ENCODE results near the gene IL20RB. TPM values are rescaled to one million over a fixed set of nuclear protein-coding genes. Genes with fewer than 3 reads are reported as not detected.

The IL20RB gene
- total and polyA plus RNA-seq, 9 donors, result 0.35 to 1.7 (median 0.60) TPM

DNA sequence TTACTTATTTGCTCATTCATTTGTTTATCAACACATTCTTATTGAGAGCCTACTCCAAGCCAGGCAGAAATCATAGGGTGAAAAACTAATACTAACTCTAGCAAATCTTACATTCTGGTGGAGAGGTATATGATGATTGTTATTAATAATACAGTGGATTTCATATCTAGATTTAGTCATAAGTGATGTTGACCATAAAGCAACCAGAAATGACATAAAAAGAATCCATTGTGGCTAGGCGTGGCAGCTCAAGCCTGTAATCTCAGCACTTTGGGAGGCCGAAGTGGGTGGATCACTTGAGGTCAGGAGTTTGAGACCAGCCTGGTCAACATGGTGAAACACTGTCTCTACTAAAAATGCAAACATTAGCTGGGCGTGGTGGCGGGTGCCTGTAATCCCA is 26.2 kb upstream of the IL20RB start:
- no peak for DNase-seq
- H3K27me3 ChIP-seq, result no peaks in the 10 kb centered on the region
- H3K27ac ChIP-seq, result no peak overlapping the region
- H3K4me3 ChIP-seq, result no peak overlapping the region
- no peaks in the 10 kb centered on the region for H3K9me3 ChIP-seq
- H3K4me1 ChIP-seq (ENCODE audit: insufficient read depth), result no peaks in the 10 kb centered on the region
- no peaks in the 10 kb centered on the region for H3K36me3 ChIP-seq
- intact Hi-C loops (cut with DNase I), result no loop called here
- TF ChIP-seq, protein P1, sequence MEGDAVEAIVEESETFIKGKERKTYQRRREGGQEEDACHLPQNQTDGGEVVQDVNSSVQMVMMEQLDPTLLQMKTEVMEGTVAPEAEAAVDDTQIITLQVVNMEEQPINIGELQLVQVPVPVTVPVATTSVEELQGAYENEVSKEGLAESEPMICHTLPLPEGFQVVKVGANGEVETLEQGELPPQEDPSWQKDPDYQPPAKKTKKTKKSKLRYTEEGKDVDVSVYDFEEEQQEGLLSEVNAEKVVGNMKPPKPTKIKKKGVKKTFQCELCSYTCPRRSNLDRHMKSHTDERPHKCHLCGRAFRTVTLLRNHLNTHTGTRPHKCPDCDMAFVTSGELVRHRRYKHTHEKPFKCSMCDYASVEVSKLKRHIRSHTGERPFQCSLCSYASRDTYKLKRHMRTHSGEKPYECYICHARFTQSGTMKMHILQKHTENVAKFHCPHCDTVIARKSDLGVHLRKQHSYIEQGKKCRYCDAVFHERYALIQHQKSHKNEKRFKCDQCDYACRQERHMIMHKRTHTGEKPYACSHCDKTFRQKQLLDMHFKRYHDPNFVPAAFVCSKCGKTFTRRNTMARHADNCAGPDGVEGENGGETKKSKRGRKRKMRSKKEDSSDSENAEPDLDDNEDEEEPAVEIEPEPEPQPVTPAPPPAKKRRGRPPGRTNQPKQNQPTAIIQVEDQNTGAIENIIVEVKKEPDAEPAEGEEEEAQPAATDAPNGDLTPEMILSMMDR (IDR thresholded peaks at IDR 0.05), result no peak
- TF ChIP-seq POLR2A (IDR thresholded peaks at IDR 0.05) (no peak), EP300 (IDR thresholded peaks at IDR 0.05) (no peak)
- WGBS, 3 donors, result 96 to 97% (median 96%) methylated on average over 4 of the region's 4 CpGs

DNA sequence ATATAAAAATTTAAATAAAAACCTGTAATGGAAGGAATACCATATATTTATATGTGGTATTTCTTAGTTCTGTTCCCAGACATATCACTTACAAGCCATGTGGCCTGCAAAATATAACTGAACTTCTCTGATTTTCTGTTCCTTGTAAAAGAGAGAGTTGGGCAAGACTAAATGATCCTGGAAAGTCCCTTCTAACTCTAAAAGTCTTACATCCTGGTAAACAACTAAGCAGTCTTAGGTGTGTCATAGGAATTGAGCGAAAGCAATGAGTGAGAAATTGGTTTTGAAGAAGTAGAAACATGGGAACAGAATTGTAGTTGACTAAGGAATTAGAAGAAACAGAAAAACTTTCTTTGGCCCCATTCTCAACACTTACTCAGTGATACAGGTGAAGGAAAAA is 25.3 kb upstream of the IL20RB start:
- no peak for DNase-seq
- H3K9me3 ChIP-seq, result no peaks in the 10 kb centered on the region
- no peak overlapping the region for H3K27ac ChIP-seq
- no peak overlapping the region for H3K4me3 ChIP-seq
- WGBS, 3 donors, result 86 to 93% (median 88%) methylated on average over 1 of the region's 1 CpG
- no peaks in the 10 kb centered on the region for H3K36me3 ChIP-seq
- TF ChIP-seq EP300 (IDR thresholded peaks at IDR 0.05) (no peak), POLR2A (IDR thresholded peaks at IDR 0.05) (no peak)
- TF ChIP-seq, protein P1 (IDR thresholded peaks at IDR 0.05), result no peak
- no peaks in the 10 kb centered on the region for H3K4me1 ChIP-seq (ENCODE audit: insufficient read depth)
- H3K27me3 ChIP-seq, result no peaks in the 10 kb centered on the region
- intact Hi-C loops (cut with DNase I), result no loop called here

DNA sequence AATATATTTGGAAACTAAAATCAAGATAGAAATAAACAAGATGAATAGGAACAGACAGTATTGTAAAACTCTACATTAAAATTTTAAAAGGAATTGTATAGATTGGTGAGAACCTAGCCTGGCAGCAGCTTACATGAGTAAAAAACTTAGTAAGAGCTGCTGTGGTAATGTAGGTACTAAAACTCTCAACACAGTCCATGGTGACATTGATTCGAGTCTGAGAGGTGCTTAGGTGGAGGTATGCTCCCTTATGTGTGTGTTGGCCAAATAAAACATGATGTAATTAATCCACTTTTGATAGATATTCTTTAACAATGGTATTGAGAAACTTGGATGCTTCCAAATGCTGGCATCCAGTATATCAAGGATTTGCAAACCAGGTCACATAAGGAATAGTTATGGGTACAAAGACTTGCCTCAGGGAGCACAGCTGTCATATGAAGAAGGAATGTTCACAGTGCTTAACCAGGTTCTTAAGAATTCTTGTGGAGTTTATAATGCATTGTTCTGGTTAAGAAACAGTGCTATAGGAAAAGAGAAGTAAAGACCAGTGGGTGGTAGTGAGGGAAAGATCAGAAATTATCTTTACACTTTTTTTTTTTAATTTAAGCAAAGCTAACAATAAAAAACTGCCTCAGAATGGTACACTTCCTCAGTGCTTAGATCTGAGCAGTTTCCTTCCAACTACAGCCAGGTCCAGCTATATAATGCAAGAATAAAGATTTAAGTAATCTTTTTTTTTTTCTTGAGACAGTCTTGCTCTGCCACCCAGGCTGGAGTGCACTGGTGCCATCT is 24.6 kb upstream of the IL20RB start:
- Histone ChIP-seq H3K27me3 (no peaks in the 10 kb centered on the region), H3K4me3 (no peak overlapping the region), H3K27ac (no peak overlapping the region), H3K9me3 (no peaks in the 10 kb centered on the region), H3K4me1 (ENCODE audit: insufficient read depth) (no peaks in the 10 kb centered on the region), H3K36me3 (no peaks in the 10 kb centered on the region)
- intact Hi-C loops (cut with DNase I), result no loop called here
- 80 to 95% (median 82%) methylated on average over 1 of the region's 1 CpG for WGBS, 3 donors
- DNase-seq, result no peak
- TF ChIP-seq POLR2A (IDR thresholded peaks at IDR 0.05) (no peak), EP300 (IDR thresholded peaks at IDR 0.05) (no peak)
- TF ChIP-seq, protein P1 (IDR thresholded peaks at IDR 0.05), result no peak

DNA sequence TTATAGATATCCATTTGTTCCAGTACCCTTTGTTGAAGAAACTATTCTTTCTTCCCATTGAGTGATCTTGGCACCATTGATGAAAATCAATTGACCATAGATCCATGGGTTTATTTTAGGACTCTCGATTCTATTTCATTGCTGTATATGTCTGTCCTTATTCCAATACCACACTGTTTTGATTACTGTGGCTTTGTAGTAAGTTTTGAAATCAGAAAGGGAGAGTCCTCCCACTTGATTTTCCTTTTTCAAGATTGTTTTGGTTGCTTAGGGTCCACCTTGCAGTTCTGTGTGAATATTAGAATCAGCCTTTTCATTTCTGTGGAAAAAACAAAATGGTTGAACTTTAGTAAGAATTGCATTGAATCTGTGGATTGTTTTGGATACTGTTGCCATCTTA is 20.6 kb upstream of the IL20RB start:
- TF ChIP-seq, protein P1 (IDR thresholded peaks at IDR 0.05), result no peak
- no peak for TF ChIP-seq EP300 (IDR thresholded peaks at IDR 0.05)
- TF ChIP-seq POLR2A (IDR thresholded peaks at IDR 0.05), result no peak
- no peak overlapping the region for H3K4me3 ChIP-seq
- no peak overlapping the region for H3K27ac ChIP-seq
- WGBS, 3 donors, result 98 to 100% (median 99%) methylated on average over 1 of the region's 1 CpG
- no peaks in the 10 kb centered on the region for H3K4me1 ChIP-seq (ENCODE audit: insufficient read depth)
- no peaks in the 10 kb centered on the region for H3K36me3 ChIP-seq
- intact Hi-C loops (cut with DNase I), result no loop called here
- no peaks in the 10 kb centered on the region for H3K27me3 ChIP-seq
- no peak for DNase-seq
- H3K9me3 ChIP-seq, result no peaks in the 10 kb centered on the region
